Activated CD8-positive, alpha-beta memory T cell treated with anti-CD3 and anti-CD28 coated beads for 1 hour (primary cell): Measurements from ENCODE around the gene USF1.
"Not testable (repeated sequence)": the region's sequence is repeated elsewhere in the genome, so short reads cannot be mapped to it uniquely, and the experiment has no call there.

Experiments
- DNase-seq, 2 donors: peaks; one replicate each; pipeline ENCODE4 v3.0.0-alpha.2; 2020; ENCODE audit warnings: low read depth in 1 of 2; ENCODE audit errors: extremely low read depth in 1 of 2

USF1 gene

DNA sequence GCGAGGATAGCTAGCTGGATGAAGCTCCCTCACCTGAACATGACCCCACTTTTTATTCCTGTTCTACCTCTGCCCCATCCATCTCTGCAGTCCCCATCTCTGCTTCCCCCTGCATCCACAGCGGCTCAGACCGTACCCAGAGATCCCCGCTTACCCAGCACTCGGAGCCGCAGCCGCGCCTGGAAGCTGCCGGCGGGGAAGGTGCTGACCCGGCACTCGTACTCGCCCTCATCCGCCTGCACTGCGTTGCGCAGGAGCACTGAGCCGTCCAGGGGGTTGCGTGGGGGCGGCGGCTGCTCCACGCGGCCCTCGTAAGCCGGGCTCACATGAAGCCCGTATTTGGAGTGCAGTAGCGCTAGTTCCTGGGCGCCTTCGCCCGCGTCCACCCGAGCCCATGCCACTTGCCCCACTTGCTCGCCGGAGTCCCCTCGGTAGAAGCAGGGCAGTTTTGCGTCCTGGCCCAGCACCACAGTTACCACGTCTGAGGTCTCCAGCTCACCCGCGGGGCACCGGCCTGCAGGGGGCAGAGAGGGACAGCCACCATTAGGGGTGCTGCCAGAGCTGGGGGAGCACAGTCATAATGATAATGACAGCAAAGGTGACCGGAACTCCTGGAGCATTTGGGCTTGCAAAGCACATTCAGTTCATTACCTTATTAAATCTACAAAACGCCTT lies 33.8 kb upstream of the USF1 start:
- no peak for DNase-seq

DNA sequence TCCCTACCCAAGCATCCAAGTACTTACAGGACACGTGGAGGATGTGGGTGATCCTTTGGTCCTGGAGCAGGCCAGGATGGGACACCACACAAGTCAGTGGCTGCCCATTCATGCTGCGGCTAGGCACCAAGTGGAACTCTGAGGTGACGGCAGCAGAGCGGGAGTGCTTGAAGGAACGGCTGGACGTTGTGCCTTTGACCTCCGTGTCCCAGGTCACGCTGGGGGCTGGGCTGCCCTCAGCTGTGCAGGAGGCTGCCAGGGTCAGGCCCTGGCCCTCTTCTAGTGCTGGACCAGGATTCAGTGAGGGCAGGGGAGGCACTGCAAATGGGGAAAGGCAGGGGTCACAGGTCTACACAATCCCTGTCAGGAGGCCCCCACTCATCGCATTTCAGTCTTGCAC lies 31.6 kb upstream of the USF1 start:
- no peak for DNase-seq

DNA sequence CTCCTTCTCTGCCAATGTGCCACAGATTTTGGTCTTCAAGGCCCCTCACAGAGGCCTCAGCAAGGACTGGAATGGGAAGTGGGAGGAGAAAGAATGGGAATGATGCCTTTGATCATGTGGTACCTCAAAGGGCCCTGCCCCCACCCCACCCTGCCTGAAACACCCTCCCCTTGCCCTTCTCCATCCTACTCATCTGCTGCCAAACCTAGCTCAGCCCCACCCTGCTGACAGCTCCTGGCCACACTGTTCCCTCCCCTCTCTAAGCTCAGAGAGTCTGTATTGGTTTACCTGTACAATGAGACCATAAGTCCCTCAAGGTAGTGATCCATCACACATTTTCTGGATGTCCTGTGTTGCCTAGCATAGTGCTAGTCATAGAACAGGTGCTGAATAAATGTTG lies 30.6 kb upstream of the USF1 start:
- DNase-seq: no peak

DNA sequence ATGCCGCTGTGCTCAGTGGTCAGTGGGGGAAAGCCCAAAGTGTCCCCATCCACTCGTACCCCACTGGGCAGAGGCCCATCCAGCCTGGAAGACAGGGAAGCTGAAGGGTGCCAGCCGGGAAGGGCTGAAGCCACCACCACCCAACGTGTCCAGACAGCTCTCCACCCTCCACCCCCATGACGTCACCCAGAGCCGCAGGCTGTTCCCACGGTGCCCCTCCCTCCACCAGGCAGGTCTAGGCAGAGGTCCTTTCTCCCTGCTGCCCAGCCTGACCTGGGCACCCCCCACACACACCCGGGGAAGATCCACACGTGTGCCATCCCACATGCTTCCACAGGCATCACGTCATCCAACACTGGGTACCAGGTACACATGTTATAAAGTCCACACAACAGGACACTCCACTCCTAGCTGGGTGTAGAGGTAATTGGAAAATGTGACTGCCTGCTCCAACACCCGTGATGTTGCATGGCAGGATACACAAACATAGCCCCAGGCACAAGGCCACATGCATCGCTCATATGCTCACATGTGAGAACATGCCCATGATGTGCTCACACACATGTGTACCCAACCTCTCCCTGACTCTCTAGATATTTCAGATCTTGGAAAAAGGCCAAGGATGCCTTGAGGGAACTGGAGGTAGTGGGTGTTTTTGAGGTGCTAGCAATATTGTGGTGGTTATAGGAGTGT lies 29.0 kb upstream of the USF1 start:
- DNase-seq: no peak

DNA sequence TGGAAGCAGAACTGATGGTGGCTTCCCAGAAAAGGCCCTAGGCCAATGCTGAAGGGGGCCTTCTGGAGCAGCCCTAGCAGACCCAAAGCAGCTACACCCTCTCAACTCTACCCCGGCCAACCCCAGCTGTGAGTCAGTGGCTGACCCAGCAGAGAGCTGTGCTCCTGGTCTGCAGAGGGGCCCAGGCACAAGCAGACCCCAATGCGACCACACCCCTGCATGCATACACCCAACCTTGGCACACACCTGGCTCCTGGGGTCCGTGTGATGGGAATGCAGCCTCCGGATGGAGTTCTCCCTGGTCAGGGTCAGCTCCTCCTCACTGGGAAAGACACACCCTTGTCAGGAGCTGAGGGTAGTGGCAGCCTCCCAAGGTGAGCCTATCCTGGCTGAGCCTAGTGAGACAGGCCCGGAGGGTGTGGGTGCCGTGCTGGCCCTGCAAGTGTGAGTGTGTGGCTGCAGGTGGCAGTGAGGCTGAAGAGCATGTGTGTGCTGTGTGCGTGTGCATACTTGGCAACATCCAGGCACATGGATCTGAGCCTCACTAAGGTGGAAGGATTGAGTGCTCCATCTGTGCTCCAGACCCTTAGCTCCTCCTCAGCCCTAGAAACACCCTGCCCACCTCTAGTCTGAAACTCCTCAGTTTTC lies 27.8 kb upstream of the USF1 start:
- DNase-seq: no peak

DNA sequence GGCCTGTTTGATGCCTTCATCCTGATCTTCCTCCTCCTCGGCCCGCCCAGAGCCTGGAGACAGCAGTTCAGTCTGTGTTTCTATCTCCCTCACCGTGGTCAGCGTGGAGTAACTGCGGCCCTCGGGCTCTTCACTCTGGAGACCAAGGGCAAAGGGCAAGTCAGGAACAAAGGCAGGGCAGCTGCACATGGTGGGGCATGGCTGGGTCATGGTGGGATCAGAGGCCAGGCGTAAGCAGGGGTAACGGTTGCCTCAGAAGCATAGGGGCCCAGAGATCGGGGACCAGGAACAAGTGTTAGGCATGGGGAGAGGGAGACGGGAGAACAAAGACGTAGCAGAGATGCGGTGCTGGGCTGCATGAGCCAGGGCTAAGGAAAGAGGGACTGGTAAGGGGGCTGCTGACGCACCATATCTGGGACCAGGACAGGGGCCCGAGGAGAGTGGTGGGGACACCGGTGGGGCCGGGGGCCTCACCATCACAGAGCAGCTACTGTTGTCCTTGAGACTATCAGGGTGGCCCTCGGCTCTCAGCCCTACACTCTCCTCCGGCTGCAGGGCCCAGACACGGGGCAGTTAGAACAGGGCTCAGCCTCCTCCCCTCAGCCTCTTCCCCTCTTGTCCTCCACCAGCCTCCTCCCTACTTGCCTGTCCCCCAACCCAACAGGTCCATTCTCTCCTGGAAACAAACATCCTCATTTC lies 27.1 kb upstream of the USF1 start:
- no peak for DNase-seq

DNA sequence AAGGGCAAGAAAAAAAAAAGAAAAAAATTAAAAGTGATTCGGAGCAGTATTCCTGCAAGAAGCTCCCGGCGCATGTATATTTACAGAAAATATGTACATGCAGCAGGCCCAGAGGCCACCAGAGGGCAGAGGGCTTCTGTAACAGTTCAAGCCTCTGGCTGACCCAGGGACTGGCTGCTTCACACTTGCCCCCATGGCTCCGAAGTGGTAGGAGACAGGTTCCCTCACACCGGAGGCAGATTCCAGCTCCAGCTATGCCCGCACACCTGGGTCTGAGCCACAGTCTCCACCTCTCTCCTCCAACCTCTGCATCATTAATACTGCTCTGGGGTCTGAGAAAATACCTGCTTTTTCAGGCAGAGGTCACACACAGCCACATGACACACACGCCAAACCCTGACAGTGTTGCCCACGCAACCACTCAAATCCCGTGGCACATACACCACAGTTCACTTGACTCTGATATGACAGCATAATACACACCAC lies 26.2 kb upstream of the USF1 start:
- peak in 1 of 2 donors; percentile 29 for DNase-seq

DNA sequence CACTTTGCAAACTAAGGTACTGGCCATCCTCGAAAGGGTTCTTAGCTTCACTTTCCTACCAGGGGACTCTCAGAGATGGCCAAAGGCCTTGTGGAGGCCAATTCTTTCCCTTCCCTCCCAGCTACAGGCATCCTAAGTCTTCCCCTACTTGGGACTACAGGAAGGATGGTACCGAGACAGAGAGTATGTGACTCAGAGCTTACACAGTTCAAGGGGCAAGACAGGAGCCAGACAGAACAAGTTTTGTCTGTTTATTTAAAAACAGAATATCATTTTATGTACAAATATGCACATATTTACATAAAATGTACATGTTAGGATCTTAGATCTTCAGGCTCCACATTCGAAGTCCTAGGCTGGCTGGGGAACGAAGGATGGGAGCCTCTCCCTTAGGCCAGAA lies 25.0 kb upstream of the USF1 start:
- DNase-seq: no peak

DNA sequence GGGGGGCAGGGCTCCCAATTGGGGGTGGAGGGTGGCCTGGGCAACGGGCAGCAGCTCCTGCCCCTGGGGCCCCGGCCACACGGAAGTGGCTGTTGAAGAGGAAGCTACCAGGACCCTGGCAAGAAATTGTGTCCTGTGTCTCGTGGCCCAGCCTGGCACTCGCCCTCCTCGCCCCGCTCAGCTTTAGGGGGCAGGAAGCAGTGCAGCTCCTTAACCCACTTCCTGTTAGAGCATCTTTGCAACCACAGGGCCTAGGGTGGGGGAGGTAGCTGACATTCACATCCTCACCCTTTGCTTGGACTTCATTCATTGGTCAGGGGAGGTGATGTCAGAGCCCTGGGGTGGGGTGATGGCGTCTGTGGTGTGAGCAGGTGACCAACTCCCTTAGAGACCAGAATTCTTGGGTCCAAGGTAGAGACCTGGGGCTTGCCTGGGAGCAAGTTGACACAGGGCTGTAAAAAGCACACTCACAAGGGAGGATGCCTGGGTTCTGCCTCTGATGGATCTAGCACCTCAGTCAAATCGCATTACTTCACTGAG lies 24.0 kb upstream of the USF1 start, which contains the start of gene ARHGAP30:
TSS of gene ARHGAP30 (minus strand) at position 161 of the 540 bp plus-strand sequence. CDS start 267 bp downstream, outside the sequence.
- DNase-seq: peak; percentile 60 to 68

DNA sequence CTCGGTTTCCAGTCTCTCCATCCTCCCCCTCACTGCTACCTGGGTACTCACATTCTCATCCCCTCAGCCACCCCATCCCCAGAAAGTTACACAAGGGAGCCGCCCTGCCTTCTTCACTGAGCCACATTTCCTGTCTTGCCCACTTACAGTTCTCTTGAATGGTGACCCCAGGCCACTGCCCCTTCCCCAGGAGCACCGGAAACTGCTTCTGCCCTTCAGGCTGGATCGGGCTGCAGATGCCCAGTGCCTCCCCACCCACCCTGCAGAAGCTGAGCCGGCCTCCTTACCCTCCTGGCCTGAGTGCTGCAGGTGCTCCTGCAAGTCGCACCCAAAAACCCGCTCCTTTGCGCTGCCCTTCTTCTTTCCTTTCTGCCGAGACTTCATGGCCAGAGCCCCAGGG lies 23.5 kb upstream of the USF1 start:
- DNase-seq: no peak

DNA sequence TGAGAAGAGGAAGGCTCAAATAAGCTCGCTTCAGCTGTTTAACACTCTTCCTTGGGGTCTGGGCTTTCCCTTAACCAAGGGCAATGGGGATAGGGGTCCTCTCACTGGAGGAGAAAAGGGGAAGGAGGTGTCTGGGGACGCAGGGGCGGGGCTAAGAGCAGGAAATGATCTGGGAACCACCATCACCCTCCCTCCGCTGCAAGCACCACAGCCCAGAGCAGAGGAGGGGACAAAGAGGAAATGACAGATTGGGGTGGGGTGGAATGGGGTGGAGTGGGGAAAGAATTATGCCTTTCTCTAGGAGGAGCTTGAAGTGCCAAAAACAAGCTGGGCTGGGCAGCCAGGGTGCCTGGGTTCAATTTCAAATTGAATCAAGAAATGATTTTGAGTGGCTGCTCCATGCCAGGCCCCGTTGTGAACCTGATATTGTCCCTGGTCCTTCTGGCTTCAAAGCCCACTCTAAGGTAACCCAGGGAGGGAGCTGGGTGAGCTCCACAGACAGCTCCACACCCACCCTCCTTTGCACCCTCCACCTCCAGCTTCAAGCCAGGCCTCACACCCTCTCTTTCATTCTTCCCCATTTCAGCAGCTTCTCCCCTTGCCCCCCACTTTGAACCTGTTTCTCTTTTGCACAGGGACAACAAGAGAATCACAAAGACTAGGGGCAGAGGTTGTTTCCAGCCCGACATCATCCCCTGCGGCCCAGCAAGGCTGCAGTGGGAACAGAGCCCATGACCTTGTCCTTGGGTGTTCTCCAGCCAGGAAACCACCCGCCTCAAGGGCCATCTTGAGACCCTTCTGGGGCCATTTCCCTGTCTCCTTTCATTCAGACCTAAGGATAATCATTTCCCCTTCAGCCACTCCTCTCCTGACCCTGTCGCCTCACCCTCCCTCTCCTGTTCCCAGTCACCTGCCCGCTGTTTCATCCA lies 22.8 kb upstream of the USF1 start:
- DNase-seq: peak; percentile 66 to 70

DNA sequence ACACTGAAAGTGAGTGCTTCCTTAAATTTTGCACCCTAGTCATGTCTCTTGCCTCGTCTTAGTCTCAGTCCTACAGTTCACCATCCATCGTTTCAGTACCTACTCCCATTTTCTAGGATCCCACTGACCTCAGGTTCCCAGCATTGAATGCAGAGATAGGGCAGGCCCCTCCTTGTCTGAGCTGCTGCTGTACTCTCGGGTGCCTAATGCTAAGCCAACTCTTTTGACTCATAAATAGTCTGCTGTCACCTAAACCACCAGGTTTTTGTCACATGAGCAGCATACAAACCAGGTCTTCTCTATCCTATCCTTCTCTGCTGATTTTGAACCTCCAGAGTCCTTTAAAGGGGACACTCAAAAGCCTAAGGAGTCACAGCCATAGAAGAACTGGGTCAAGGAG lies 20.9 kb upstream of the USF1 start:
- DNase-seq: no peak

DNA sequence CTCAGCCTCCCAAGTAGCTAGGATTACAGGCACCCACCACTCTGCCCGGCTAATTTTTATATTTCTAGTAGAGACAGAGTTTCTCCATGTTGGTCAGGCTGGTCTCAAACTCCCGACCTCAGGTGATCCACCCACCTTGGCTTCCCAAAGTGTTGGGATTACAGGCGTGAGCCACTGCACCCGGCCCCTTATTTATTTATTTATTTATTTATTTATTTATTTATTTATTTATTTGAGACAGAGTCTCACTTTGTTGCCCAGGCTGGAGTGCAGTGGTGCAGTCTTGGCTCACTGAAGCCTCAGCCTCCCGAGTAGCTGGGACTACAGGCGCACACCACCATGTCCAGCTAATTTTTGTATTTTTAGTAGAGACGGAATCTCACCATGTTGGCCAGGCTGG lies 19.9 kb upstream of the USF1 start:
- DNase-seq: not testable (repeated sequence)

DNA sequence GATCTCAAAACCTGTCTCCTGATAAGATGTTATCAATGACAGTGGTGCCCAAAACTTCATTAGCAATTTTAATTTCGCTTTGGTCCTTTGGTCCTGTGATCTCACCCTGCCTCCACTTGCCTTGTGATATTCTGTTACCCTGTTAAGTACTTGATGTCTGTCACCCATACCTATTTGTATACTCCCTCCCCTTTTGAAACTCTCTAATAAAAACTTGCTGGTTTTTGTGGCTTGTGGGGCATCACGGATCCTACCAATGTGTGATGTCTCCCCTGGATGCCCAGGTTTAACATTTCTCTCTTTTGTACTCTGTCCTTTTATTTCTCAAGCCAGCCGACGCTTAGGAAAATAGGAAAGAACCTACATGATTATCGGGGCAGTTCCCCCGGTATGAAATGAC lies 18.2 kb upstream of the USF1 start:
- DNase-seq: not testable (repeated sequence)

DNA sequence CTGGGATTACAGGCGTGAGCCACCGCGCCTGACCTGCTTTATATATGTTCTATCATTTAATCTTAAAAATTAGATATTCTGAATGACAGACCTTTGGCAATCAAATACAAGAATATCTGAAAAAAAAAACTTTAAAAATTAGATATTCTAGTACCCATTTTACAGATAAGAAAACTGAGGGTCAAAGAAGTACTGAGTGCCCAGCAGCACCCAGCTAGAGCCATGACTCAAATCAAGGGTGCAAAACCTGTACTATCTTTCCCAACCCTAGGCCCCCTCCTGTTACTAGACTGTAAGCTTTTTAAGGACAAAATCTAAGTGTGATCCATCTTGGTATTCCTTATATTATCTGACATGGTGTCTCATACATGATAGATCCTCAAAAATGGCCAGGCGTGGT lies 15.6 kb upstream of the USF1 start:
- DNase-seq: no peak

DNA sequence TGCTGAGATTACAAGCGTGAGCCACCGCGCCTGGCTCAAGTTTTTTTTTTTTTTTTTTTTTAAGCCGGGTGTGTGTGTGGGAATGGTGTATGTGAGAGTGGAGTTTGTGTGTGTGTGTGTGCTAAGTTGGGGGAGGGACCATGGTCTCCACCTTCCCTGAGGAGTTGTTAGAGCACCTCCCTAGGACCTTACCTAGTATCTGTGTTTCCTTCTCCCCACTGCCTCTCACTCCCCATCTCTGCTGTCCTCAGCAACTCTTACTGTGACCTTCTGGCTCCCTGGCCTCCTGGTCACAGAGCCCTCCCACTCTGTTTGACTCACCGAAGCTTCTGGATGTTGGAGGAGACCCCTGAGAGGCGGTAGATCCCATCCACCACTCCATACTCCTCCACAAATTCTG lies 13.5 kb upstream of the USF1 start:
- no peak for DNase-seq

DNA sequence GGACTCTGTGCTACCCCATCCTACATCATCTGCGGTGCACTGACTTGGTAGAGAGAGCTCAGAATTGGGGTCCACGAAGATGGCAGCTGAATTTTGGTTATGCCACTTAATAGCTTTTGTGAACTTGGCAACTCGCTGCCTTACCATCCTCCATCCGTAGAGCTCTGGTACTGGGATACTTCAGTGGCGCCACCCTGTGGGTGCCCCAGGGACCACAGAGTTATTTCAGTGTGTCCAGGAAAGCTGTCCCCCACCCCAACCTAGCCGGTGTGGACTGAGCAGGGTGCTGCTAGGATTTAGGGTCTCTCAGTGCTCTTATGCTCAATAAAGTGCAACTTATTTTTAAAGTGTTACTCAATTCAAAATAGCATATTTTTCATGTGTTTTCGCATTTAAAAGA lies 9.0 kb upstream of the USF1 start:
- DNase-seq: no peak

DNA sequence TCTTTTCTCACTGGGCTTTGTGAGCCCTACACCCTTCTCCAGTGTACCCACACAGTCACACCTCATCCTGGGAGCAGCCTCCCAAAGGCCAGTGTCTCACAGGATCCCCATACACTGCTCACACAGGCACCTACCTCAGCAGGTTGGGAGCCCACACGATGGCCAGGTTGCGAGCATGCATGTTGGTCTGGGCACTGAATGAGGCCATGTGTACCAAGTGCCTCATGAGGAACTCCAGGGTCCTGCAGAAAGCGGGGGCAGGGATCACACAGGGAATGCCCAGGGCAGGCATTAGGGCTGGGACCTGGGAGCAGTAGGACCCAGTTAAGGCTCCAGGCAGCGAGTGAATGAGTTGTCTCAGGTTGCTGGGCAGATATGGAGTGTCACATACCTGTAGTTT lies 8.5 kb upstream of the USF1 start:
- DNase-seq: no peak

DNA sequence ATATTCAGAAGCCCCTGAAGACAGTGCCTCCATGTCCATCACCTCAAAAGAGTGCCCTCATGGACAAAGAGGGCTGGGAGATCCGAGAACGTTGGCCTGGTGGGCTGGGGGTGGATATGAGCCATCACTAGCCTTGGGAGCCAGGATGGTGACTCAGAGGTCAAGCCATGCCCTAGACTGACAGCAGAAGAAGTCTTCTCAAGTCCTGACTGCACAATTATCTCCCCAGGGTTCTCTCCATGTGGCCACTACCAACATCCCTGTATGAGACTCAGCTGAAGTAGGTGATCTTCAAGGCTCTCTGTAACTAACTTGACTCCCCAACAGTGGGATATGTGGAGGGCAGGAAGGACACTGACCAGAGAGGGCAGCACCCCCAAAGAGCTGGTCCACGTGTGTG lies 7.1 kb upstream of the USF1 start:
- no peak for DNase-seq

DNA sequence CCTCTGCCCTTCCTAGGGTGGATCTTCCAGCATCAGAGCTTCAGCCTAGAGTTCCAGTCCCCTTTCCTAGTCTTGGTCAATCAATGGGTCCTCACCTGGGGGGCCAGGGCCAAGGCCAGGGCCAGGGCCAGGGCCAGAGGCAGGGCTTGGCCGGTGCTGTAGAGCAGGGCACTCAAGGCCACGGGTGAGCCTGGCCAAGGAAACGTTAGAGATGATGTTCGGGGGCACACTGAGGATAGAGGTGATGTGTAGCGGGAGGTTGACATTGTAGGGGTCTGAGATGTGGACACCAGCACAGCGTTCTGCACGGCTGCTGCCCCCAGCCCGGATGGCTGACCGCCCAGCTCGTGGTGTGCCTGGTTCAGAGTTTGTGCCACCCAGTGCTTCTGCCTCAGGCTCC lies 5.4 kb upstream of the USF1 start:
- DNase-seq: no peak
